DOHH2 (cell line): ENCODE results near the gene HBA2.

Source experiments
- H3F3A ChIP-seq: fragments of 200-600 bp; sonication (generic), shearing (Covaris generic); 2 replicates; pipeline ENCODE4 v1.6.0; 2016; ENCODE audit warnings: antibody characterized with exemption, mild to moderate bottlenecking; ENCODE audit not compliant: control insufficient read depth, insufficient read depth
- H3K27ac ChIP-seq: fragments of 200-600 bp; sonication (generic); 2 replicates; pipeline ENCODE4 v1.5.1; 2014; ENCODE audit warnings: low read depth, mild to moderate bottlenecking, low read length, moderate library complexity
- H3K27me3 ChIP-seq: fragments of 200-600 bp; sonication (generic); 2 replicates; pipeline ENCODE4 v1.6.1; 2014; ENCODE audit warnings: mild to moderate bottlenecking, low read length, mixed read lengths; ENCODE audit not compliant: control insufficient read depth
- H3K36me3 ChIP-seq: fragments of 200-600 bp; sonication (generic); 2 replicates; pipeline ENCODE4 v1.6.1; 2014; ENCODE audit warnings: mild to moderate bottlenecking, low read length, moderate library complexity, mixed read lengths; ENCODE audit not compliant: control insufficient read depth
- H3K4me1 ChIP-seq: fragments of 200-600 bp; sonication (generic); 2 replicates; pipeline ENCODE4 v1.6.1; 2014; ENCODE audit warnings: mild to moderate bottlenecking, low read length, mixed read lengths; ENCODE audit not compliant: control insufficient read depth
- H3K4me2 ChIP-seq: fragments of 200-600 bp; sonication (generic); 2 replicates; pipeline ENCODE4 v1.6.0; 2014; ENCODE audit warnings: mild to moderate bottlenecking, low read length, moderate library complexity
- H3K4me3 ChIP-seq: fragments of 200-600 bp; sonication (generic); 2 replicates; pipeline ENCODE4 v1.5.1; 2014; ENCODE audit warnings: mild to moderate bottlenecking, low read length, mixed read lengths
- H3K79me2 ChIP-seq: fragments of 200-600 bp; sonication (generic); 2 replicates; pipeline ENCODE4 v1.6.1; 2014; ENCODE audit warnings: mild to moderate bottlenecking, low read length, mixed read lengths; ENCODE audit not compliant: control insufficient read depth
- H3K9me2 ChIP-seq: fragments of 200-600 bp; sonication (generic); replicated peaks from 2 replicates; pipeline ENCODE4 v1.6.1; 2014; ENCODE audit warnings: mild to moderate bottlenecking, low read length, mixed read lengths; ENCODE audit not compliant: control insufficient read depth
- H3K9me3 ChIP-seq: fragments of 200-600 bp; sonication (generic); 2 replicates; pipeline ENCODE4 v1.6.1; 2014; ENCODE audit warnings: antibody characterized with exemption, low read length, mixed read lengths; ENCODE audit not compliant: control insufficient read depth, insufficient read depth
- H4K20me1 ChIP-seq: fragments of 200-600 bp; sonication (generic); 2 replicates; pipeline ENCODE4 v1.6.0; 2014; ENCODE audit warnings: low read depth, mild to moderate bottlenecking, antibody characterized with exemption, low read length, moderate library complexity; ENCODE audit not compliant: control insufficient read depth, insufficient read depth
- EZH2phosphoT487 ChIP-seq: fragments of 200-600 bp; sonication (generic); IDR thresholded peaks from 2 replicates; pipeline ENCODE4 v1.6.1; 2017; ENCODE audit warnings: borderline replicate concordance, mild to moderate bottlenecking, antibody characterized with exemption, low read length, moderate library complexity, mixed read lengths
- TF ChIP-seq, protein P1 (sequence below): fragments of 200-600 bp; sonication (generic); IDR thresholded peaks from one replicate; pipeline ENCODE4 v1.5.1; 2014; ENCODE audit warnings: antibody characterized with exemption, mild to moderate bottlenecking, low read depth, low read length; ENCODE audit not compliant: poor library complexity, severe bottlenecking

The HBA2 gene

DNA sequence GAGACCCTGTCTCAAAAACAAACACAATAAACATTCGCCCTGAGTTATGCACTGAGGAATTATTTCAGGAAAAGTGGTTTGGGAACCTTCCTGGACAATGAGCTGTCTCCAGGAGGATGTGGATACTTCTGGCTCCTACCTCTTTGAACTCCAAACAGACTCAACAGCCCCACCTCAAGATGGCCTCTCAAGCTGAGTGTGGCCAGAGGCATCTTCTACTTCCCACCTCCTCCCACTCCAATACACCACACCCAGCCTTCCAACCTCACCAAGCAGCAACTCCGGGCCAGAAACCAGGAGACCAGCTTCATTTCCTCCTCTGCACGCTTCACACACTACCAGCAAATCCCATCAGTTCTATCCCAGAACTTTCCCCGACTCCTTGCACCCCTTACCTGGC lies 19.2 kb downstream of the HBA2 start:
- no peak overlapping the region for H3K27ac ChIP-seq
- H3K36me3 ChIP-seq = peaks cover 86% of the 10 kb centered on the region
- H3K79me2 ChIP-seq = no peaks in the 10 kb centered on the region

DNA sequence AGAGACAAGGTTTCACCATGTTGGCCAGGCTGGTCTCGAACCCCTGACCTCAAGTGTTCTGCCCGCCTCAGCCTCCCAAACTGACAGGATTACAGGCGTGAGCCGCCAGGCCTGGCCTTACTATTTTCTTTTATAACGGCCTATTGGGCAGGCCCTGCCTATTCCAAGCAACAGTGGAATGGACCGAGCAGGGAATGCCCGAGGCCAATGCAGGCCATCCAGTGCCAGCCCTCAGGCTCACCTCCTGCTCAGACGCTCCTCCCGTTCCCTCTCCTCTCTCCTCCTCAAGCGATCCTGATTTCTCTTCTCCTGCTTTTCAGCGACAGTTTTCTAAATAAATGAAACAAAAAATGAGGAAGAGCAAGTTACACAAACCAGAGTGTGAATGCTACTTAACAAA lies 20.0 kb downstream of the HBA2 start:
- H3K27me3 ChIP-seq = no peaks in the 10 kb centered on the region
- no peak overlapping the region for H3K27ac ChIP-seq
- H3K36me3 ChIP-seq = peaks cover 86% of the 10 kb centered on the region
- H4K20me1 ChIP-seq = no peaks in the 10 kb centered on the region; the same call in 1 of the 2 replicates
- H3K4me1 ChIP-seq = no peaks in the 10 kb centered on the region
- H3K9me2 ChIP-seq = no peaks in the 10 kb centered on the region
- no peaks in the 10 kb centered on the region for H3K9me3 ChIP-seq
- H3F3A ChIP-seq = peaks cover 4% of the 10 kb centered on the region
- no peak overlapping the region for H3K4me2 ChIP-seq
- TF ChIP-seq EZH2phosphoT487 = no peak
- H3K4me3 ChIP-seq = no peak overlapping the region
- no peaks in the 10 kb centered on the region for H3K79me2 ChIP-seq

More for the DNA sequence above, 19.2 kb downstream of the HBA2 start:
- H3K4me1 ChIP-seq = no peaks in the 10 kb centered on the region
- TF ChIP-seq, protein P1, sequence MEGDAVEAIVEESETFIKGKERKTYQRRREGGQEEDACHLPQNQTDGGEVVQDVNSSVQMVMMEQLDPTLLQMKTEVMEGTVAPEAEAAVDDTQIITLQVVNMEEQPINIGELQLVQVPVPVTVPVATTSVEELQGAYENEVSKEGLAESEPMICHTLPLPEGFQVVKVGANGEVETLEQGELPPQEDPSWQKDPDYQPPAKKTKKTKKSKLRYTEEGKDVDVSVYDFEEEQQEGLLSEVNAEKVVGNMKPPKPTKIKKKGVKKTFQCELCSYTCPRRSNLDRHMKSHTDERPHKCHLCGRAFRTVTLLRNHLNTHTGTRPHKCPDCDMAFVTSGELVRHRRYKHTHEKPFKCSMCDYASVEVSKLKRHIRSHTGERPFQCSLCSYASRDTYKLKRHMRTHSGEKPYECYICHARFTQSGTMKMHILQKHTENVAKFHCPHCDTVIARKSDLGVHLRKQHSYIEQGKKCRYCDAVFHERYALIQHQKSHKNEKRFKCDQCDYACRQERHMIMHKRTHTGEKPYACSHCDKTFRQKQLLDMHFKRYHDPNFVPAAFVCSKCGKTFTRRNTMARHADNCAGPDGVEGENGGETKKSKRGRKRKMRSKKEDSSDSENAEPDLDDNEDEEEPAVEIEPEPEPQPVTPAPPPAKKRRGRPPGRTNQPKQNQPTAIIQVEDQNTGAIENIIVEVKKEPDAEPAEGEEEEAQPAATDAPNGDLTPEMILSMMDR = no peak
- no peak for TF ChIP-seq EZH2phosphoT487
- no peaks in the 10 kb centered on the region; the same call in 1 of the 2 replicates for H4K20me1 ChIP-seq
- H3K9me3 ChIP-seq = no peaks in the 10 kb centered on the region
- H3F3A ChIP-seq = peaks cover 4% of the 10 kb centered on the region
- no peak overlapping the region for H3K4me2 ChIP-seq
- no peak overlapping the region for H3K4me3 ChIP-seq
- H3K27me3 ChIP-seq = no peaks in the 10 kb centered on the region
- no peaks in the 10 kb centered on the region for H3K9me2 ChIP-seq

DNA sequence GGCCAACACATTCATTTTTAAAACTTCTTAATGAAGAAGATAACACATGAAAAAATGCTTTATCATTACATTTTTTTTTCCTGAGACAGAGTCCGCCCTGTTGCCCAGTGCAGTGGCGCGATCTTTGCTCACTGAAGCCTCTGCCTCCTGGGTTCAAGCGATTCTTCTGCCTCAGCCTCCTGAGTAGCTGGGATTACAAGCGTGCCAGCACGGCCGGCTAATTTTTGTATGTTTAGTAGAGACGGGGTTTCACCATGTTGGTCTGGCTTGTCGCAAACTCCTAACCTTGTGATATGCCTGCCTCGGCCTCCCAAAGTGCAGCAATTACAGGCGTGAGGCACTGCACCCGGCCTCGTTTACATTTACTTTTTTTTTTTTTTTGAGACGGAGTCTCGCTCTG lies 20.8 kb downstream of the HBA2 start:
- TF ChIP-seq EZH2phosphoT487 = no peak
- TF ChIP-seq, protein P1 = no peak
- Histone ChIP-seq H3K27me3 (no peaks in the 10 kb centered on the region), H3K4me3 (no peak overlapping the region), H3F3A (peaks cover 4% of the 10 kb centered on the region), H4K20me1 (no peaks in the 10 kb centered on the region; the same call in 1 of the 2 replicates), H3K36me3 (peaks cover 89% of the 10 kb centered on the region), H3K9me3 (no peaks in the 10 kb centered on the region), H3K27ac (no peak overlapping the region), H3K9me2 (no peaks in the 10 kb centered on the region), H3K4me1 (no peaks in the 10 kb centered on the region), H3K4me2 (no peak overlapping the region), H3K79me2 (no peaks in the 10 kb centered on the region)

DNA sequence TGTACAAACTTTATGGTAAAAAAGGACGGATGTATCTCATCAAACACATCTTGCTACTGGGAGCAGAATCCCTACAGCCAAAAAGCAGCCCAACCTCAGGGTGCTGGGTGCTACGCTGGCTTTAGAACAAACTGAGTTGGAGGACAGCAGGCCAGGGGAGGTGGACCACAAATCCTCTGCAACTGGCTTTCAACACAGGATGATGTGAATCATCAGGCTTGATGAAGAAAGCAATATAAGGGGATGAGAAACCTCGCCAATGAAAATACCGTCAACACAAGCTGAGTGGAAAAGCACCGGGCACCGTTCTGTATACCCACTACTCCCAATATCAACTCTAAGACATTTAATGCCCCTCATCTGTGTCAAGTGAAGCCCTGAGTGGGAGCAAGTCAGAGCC lies 21.8 kb downstream of the HBA2 start:
- H3K4me2 ChIP-seq = no peak overlapping the region
- no peaks in the 10 kb centered on the region for H3K9me2 ChIP-seq
- no peaks in the 10 kb centered on the region; the same call in 1 of the 2 replicates for H4K20me1 ChIP-seq
- H3K27ac ChIP-seq = no peak overlapping the region
- no peaks in the 10 kb centered on the region for H3K9me3 ChIP-seq
- no peaks in the 10 kb centered on the region for H3K4me1 ChIP-seq
- no peak overlapping the region for H3K4me3 ChIP-seq
- H3K27me3 ChIP-seq = no peaks in the 10 kb centered on the region
- H3F3A ChIP-seq = no peaks in the 10 kb centered on the region
- TF ChIP-seq EZH2phosphoT487 = no peak
- TF ChIP-seq, protein P1 = no peak
- H3K36me3 ChIP-seq = peaks cover 88% of the 10 kb centered on the region
- H3K79me2 ChIP-seq = no peaks in the 10 kb centered on the region
